ENCODE results near the gene FADS6.

Gene FADS6

DNA sequence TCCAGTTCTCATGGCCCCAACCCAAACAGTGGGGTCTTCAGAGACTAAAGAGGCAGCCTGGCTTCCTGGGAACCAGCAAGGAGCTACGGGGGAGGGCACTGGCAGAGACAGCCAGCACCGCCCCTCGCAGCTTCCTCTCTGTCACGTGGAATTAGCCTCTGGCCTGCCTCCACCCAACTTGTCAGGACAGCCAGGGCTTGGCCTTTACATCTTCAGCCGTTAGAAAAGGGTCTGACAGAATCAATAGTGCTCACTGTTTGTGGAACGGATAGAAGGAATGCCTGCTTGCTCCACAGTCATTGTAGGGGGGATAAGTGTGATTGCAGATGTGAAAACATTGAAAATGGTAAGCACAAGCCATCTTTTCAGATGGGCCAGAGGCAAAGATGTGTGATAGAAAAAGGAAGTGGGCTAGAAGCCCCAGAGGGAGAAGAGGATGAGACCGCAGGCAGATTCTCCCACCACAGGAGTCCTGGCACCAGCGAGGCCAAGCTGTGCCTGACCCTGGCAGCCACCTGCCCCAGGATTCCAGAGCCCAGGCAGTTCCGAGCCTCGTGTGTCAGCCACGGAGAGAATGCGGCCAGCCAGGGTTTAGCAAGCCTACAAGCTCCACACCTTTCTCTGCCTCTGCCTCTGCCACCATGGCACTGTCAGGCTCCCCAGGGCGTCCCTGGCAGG lies 52.3 kb downstream of the FADS6 start:
- DNase-seq (ENCODE audit: low spot score), result no peak
- TF ChIP-seq, protein P1, sequence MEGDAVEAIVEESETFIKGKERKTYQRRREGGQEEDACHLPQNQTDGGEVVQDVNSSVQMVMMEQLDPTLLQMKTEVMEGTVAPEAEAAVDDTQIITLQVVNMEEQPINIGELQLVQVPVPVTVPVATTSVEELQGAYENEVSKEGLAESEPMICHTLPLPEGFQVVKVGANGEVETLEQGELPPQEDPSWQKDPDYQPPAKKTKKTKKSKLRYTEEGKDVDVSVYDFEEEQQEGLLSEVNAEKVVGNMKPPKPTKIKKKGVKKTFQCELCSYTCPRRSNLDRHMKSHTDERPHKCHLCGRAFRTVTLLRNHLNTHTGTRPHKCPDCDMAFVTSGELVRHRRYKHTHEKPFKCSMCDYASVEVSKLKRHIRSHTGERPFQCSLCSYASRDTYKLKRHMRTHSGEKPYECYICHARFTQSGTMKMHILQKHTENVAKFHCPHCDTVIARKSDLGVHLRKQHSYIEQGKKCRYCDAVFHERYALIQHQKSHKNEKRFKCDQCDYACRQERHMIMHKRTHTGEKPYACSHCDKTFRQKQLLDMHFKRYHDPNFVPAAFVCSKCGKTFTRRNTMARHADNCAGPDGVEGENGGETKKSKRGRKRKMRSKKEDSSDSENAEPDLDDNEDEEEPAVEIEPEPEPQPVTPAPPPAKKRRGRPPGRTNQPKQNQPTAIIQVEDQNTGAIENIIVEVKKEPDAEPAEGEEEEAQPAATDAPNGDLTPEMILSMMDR (IDR thresholded peaks at IDR 0.05; ENCODE audit: extremely low read depth, insufficient read depth, missing control alignments), result no peak
- in situ Hi-C loops (cut with MboI; ENCODE audit: low pct_unique_long_range_greater_than_20kb, low sequenced_read_pairs, unreplicated experiment), result no loop called here

DNA sequence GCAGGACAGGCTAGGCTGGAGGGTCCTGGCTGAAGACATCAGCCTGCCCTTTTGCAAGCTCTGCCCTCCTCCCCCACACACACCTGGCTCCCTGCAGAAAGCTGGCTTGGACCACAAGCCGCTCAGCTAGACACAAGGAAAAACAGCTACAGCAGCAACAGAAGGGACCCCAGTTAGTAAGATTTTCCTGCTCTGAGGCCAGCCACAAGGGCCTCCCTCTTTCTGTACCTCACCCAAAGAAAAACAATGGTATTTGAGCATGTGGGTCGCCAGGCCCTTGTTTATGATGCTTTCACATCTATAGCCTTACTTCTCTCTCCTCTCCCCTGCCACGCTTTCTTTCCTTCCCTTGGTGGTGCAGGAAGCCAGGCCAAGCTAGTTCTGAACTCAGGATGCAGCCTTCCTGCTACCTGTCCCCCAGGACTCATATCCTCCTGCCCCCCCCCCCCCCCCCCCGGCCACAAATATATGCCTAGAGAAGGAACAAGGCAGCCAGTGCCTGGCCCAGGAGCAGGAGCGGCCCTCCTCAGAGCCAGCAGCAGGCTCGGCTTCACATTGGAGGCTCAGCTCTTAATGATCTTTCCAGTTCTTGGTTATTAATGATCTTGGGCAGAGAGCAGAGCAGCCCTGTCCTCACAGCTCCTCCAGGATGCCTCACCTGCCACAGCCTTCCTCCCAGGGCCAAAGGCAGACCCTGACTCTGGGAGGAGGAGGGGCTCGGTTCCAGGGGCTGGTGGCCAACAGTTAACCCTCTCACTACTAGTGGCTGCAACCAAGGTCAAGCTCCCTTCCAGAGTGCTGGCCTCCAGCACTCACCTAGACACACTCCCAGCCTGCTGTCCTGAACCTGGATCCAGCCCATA lies 53.2 kb downstream of the FADS6 start:
- no peak for DNase-seq (ENCODE audit: low spot score)
- TF ChIP-seq, protein P1 (IDR thresholded peaks at IDR 0.05; ENCODE audit: extremely low read depth, insufficient read depth, missing control alignments), result no peak
- in situ Hi-C loops (cut with MboI; ENCODE audit: low pct_unique_long_range_greater_than_20kb, low sequenced_read_pairs, unreplicated experiment), result no loop called here

DNA sequence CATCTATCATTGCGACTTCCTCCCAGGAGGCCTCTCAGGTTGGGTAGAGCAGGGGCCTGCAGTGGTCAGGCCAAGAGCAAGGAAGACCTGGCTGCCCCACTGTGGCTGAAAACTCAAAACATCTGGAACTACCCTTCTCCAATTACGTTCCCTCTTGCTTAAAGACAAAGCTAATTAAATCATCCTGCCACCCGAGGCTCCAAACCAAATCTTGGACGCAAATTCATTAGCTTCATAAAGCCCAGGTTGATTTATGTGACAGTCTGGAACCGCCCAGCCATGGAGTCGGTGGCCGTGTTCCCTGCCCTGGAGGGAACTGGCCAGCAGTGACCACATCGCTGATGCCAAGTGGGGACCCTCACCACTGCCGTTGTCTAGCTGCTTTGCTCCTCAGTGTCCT lies 55.2 kb downstream of the FADS6 start:
- TF ChIP-seq, protein P1 (IDR thresholded peaks at IDR 0.05; ENCODE audit: extremely low read depth, insufficient read depth, missing control alignments), result no peak

DNA sequence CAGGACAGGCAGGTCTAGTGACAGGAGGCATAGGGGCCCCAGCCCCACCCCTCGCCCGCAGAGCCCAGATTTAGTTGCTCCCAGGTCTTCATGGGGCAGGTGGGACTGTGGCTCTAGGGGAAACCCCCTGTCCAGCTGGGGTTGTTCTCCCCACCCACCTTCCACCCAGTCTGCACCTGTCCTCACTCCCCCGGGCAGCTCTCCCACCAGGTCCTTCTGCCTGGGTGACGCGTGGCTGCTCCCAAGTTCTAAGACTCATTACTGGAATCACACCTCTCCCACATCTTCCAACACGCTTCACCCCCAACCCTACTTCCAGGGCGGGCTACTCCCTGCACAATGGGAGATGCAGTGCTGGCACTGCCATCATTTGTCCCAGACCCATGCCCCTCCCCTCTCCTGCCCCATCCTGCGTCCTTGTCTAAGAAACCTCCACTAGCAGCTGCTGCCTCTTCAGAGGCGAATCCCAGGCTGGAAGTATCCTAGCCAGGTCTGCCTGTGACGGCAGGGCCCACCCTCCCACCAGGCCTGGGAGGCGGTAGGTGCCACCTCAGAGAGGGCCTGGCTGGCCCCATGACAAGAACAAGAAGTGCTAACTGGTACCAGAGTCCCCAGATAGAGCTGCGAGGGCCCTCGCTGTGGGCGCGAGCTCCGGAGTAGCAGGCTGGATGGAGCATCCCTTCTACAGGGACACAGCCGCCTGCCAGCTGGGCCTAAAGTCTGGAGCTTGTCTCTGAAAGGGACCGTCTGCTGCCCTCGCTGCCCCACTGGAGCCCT lies 56.6 kb downstream of the FADS6 start:
- DNase-seq (ENCODE audit: low spot score), result no peak
- TF ChIP-seq, protein P1 (IDR thresholded peaks at IDR 0.05; ENCODE audit: extremely low read depth, insufficient read depth, missing control alignments), result no peak
- in situ Hi-C loops (cut with MboI; ENCODE audit: low pct_unique_long_range_greater_than_20kb, low sequenced_read_pairs, unreplicated experiment), result no loop called here

More for the DNA sequence above, 55.2 kb downstream of the FADS6 start:
- in situ Hi-C loops (cut with MboI; ENCODE audit: low pct_unique_long_range_greater_than_20kb, low sequenced_read_pairs, unreplicated experiment), result no loop called here
- DNase-seq (ENCODE audit: low spot score), result no peak

DNA sequence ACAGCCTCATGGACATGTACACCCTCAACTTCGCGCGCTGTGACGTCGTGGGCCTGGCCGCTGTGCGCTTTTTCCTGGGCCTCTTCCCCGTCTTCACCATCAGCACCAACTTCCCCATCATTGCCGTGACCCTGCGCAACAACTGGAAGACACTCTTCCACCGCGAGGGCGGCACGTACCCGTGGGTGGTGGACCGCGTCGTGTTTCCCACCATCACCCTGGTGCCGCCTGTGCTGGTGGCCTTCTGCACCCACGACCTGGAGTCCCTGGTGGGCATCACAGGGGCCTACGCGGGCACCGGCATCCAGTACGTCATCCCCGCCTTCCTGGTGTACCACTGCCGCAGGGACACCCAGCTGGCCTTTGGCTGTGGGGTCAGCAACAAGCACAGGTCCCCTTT lies 57.2 kb downstream of the FADS6 start:
- no peak for DNase-seq (ENCODE audit: low spot score)
- in situ Hi-C loops (cut with MboI; ENCODE audit: low pct_unique_long_range_greater_than_20kb, low sequenced_read_pairs, unreplicated experiment), result no loop called here
- TF ChIP-seq, protein P1 (IDR thresholded peaks at IDR 0.05; ENCODE audit: extremely low read depth, insufficient read depth, missing control alignments), result no peak
